Thyroid gland (tissue), 4 donors: ENCODE data around the gene NUMB. TPM values are rescaled to one million over a fixed set of nuclear protein-coding genes. Genes with fewer than 3 reads are reported as not detected.

Experiments used
- DNase-seq, 2 donors: peaks; one replicate each; pipeline ENCODE4 v3.0.0-alpha.2; 2019
- H3K27ac ChIP-seq, 3 donors: fragments of 200-600 bp; sonication (generic); 1 replicate in 2 of 3; 2 replicates in 1 of 3; pipeline ENCODE4 v1.5.1; 2016 to 2019; ENCODE audit warnings: mild to moderate bottlenecking in 1 of 3, moderate library complexity in 1 of 3
- H3K27me3 ChIP-seq: fragments of 200-600 bp; sonication (generic); one replicate; pipeline ENCODE4 v1.5.1; 2019
- H3K36me3 ChIP-seq, 2 donors: fragments of 200-600 bp; sonication (generic); one replicate each; pipeline ENCODE4 v1.5.1; 2016 to 2019
- H3K4me1 ChIP-seq, 2 donors: fragments of 200-600 bp; sonication (generic); one replicate each; pipeline ENCODE4 v1.5.1; 2017 to 2019
- H3K4me3 ChIP-seq, 3 donors: fragments of 200-600 bp; sonication (generic); replicated peaks in 1 of 3; 1 replicate in 2 of 3; 2 replicates in 1 of 3; pipeline ENCODE4 v1.5.1; 2016; ENCODE audit warnings: mild to moderate bottlenecking in 1 of 3
- H3K9me3 ChIP-seq: fragments of 200-600 bp; sonication (generic); one replicate; pipeline ENCODE4 v1.5.1; 2017
- CTCF ChIP-seq, 6 experiments: fragments of 200-600 bp in 3 of 6; fragments of 450-650 bp in 3 of 6; sonication (generic) in 3 of 6; IDR thresholded peaks; one replicate each; pipeline ENCODE4 v1.5.1; 2016 to 2019; ENCODE audit warnings: antibody characterized with exemption in 6 of 6, mild to moderate bottlenecking in 2 of 6, inconsistent platforms in 1 of 6, moderate library complexity in 1 of 6
- POLR2A ChIP-seq, 2 donors: fragments of 450-650 bp; IDR thresholded peaks; one replicate each; pipeline ENCODE4 v1.6.1; 2017; ENCODE audit warnings: antibody characterized with exemption in 2 of 2, mild to moderate bottlenecking in 2 of 2, moderate library complexity in 1 of 2
- WGBS, 2 donors: methylation state at CpG; one replicate each; pipeline ENCODE4 v1.1.5; 2017; 5-methylcytosine and 5-hydroxymethylcytosine counted together
- intact Hi-C: fragments of 100-400 bp; cut with DNase I; formaldehyde crosslinking; loops from one replicate; pipeline ENCODE4 v1.15.1; 2023
- total RNA-seq, 4 donors: library from RNA; depleted of rRNA; stranded (reverse); fragments of >200 nt; gene quantifications; one replicate each; pipeline ENCODE4 v1.2.3, GENCODE V29; 2016

NUMB gene
- total RNA-seq, 4 donors from 2014 or later: 67.1 to 101 (median 86.7) TPM

- DNase-seq: no peak
- Histone ChIP-seq H3K36me3 (peaks cover 0 to 4% of the 10 kb centered on the region in 2 donors), H3K27me3 (no peaks in the 10 kb centered on the region), H3K9me3 (no peaks in the 10 kb centered on the region), H3K27ac (peak overlapping the region in 1 of 3 donors; percentile 12), H3K4me1 (peaks cover 4 to 19% of the 10 kb centered on the region in 2 donors), H3K4me3 (no peak overlapping the region)
- intact Hi-C loops: no loop called here
- TF ChIP-seq CTCF (IDR thresholded peaks at IDR 0.05) (no peak), POLR2A (IDR thresholded peaks at IDR 0.05) (no peak)
- WGBS, 2 donors: 100% methylated on average over 1 of the region's 1 CpG
Observed at GRCh38 chr14:73249108-73249507, 209.2 kb downstream of the NUMB start.

GRCh38 chr14:73248108-73248868 is 210.1 kb downstream of the NUMB start:
- Histone ChIP-seq H3K4me1 (peaks cover 4 to 19% of the 10 kb centered on the region in 2 donors), H3K4me3 (no peak overlapping the region), H3K36me3 (peaks cover 0 to 4% of the 10 kb centered on the region in 2 donors), H3K9me3 (no peaks in the 10 kb centered on the region), H3K27me3 (no peaks in the 10 kb centered on the region), H3K27ac (peak overlapping the region in 1 of 3 donors; percentile 12)
- intact Hi-C loops: no loop called here
- peak; percentile 23 to 33 for DNase-seq
- WGBS, 2 donors: 50 to 52% methylated on average over 6 to 7 of the region's 9 CpGs
- TF ChIP-seq CTCF (IDR thresholded peaks at IDR 0.05): no peak
- TF ChIP-seq POLR2A (IDR thresholded peaks at IDR 0.05): no peak

GRCh38 chr14:73246387-73247150 is 211.8 kb downstream of the NUMB start:
- Histone ChIP-seq H3K4me3 (peak overlapping the region in 1 of 3 donors; percentile 37), H3K27me3 (no peaks in the 10 kb centered on the region), H3K27ac (no peak overlapping the region), H3K4me1 (peaks cover 10 to 33% of the 10 kb centered on the region in 2 donors), H3K36me3 (no peaks in the 10 kb centered on the region), H3K9me3 (no peaks in the 10 kb centered on the region)
- intact Hi-C loops: no loop called here
- no peak for DNase-seq
- WGBS, 2 donors: 78 to 85% methylated on average over 18 of the region's 18 CpGs
- TF ChIP-seq CTCF (IDR thresholded peaks at IDR 0.05): no peak
- TF ChIP-seq POLR2A (IDR thresholded peaks at IDR 0.05): no peak

DNA sequence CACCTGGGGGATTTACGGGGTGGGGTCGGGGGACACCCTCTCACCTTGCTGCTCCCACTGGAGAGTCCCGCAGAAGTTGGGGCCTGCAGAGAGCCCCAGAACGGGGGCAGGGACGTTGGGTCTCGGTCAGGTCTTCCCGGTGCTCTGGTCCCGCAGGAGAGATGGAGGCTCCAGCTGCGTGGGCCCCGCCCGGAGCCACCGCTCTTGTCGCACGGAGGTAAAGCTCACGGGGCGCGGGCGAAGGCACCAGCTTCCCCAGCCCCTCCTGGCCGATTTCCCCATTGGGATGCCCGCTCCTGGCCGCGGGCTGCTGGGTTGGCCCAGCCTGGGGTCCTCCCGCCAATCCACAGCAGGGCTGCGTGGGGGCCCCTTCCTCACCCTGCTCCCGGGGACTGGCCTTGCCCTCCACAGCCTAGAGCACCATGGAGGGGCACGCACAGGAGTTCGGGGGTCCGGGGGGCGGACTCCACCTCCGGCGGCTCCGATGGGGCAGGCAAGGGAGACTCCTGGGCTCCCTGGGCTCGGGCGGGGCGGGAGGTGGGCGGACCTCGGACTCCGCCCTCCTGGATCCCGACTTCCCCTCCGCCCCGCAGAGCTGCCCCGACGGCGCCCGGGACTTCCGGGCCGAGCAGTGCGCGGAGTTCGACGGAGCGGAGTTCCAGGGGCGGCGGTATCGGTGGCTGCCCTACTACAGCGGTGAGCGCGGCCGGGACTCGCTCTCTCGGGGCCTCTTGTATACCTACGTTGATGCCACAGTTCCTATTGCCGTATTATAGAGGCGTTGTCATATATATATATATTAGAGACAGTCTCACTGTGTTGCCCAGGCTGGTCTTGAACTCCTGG is 212.6 kb downstream of the NUMB start:
- H3K27ac ChIP-seq: no peak overlapping the region
- H3K4me1 ChIP-seq: peaks cover 18 to 41% of the 10 kb centered on the region in 2 donors
- peak overlapping the region in 2 of 3 donors; percentile 37 to 61 for H3K4me3 ChIP-seq
- no peaks in the 10 kb centered on the region for H3K9me3 ChIP-seq
- WGBS, 2 donors: 15 to 27% methylated on average over 9 of the region's 64 CpGs
- intact Hi-C loops: no loop called here
- DNase-seq: peak; percentile 61 to 67
- H3K36me3 ChIP-seq: no peaks in the 10 kb centered on the region
- no peak for TF ChIP-seq POLR2A (IDR thresholded peaks at IDR 0.05)
- no peak for TF ChIP-seq CTCF (IDR thresholded peaks at IDR 0.05)
- no peaks in the 10 kb centered on the region for H3K27me3 ChIP-seq
